Endodermal cell (in vitro differentiated cells): ENCODE data around the gene PRKAA1. TPM values are rescaled to one million over a fixed set of nuclear protein-coding genes. Genes with fewer than 3 reads are reported as not detected.

Source experiments
- DNase-seq: peaks from one replicate; pipeline ENCODE4 v3.0.0-alpha.2; 2017
- H3K27ac ChIP-seq: 2 replicates; pipeline ENCODE4 v1.5.1; 2013; ENCODE audit warnings: mild to moderate bottlenecking, low read depth, low read length, moderate library complexity
- H3K27me3 ChIP-seq: 2 replicates; pipeline ENCODE4 v1.6.1; 2013; ENCODE audit warnings: mild to moderate bottlenecking, low read length, moderate library complexity; ENCODE audit not compliant: insufficient read depth, control insufficient read depth, poor library complexity, severe bottlenecking
- H3K36me3 ChIP-seq: 2 replicates; pipeline ENCODE4 v1.7.0; 2013; ENCODE audit warnings: mild to moderate bottlenecking, low read length, moderate library complexity; ENCODE audit not compliant: control insufficient read depth, insufficient read depth
- H3K4me1 ChIP-seq: one replicate; pipeline ENCODE4 v1.7.0; 2013; ENCODE audit warnings: low read length; ENCODE audit not compliant: control insufficient read depth, insufficient read depth
- H3K4me3 ChIP-seq: 2 replicates; pipeline ENCODE4 v1.5.1; 2013; ENCODE audit warnings: mild to moderate bottlenecking, low read length, moderate library complexity
- H3K9ac ChIP-seq: 2 replicates; pipeline ENCODE4 v1.6.1; 2013; ENCODE audit warnings: mild to moderate bottlenecking, low read length, moderate library complexity; ENCODE audit not compliant: poor library complexity, severe bottlenecking; ENCODE audit errors: extremely low read depth
- H3K9me3 ChIP-seq: 2 replicates; pipeline ENCODE4 v1.6.1; 2013; ENCODE audit warnings: mild to moderate bottlenecking, low read length, moderate library complexity; ENCODE audit not compliant: control insufficient read depth
- H3K27ac Mint-ChIP-seq: 2 replicates; pipeline ENCODE4 v1.8.0; 2020; ENCODE audit warnings: mixed read lengths
- H3K27me3 Mint-ChIP-seq: 2 replicates; pipeline ENCODE4 v1.8.0; 2021; ENCODE audit warnings: mild to moderate bottlenecking, mixed read lengths; ENCODE audit not compliant: insufficient read depth
- H3K36me3 Mint-ChIP-seq: 2 replicates; pipeline ENCODE4 v1.8.0; 2020; ENCODE audit warnings: low read depth, mixed read lengths
- H3K4me1 Mint-ChIP-seq: 2 replicates; pipeline ENCODE4 v1.8.0; 2020; ENCODE audit warnings: mixed read lengths
- H3K4me3 Mint-ChIP-seq: 2 replicates; pipeline ENCODE4 v1.8.0; 2020; ENCODE audit warnings: mild to moderate bottlenecking, moderate library complexity, mixed read lengths
- H3K9me3 Mint-ChIP-seq: 2 replicates; pipeline ENCODE4 v1.8.0; 2020; ENCODE audit warnings: mild to moderate bottlenecking, mixed read lengths
- WGBS, 2 experiments: methylation state at CpG; one replicate each; pipeline versions ENCODE4 v1.1.5 to v1.1.7; 2013; ENCODE audit warnings: missing lambda C conversion rate in 2 of 2, mixed read lengths in 1 of 2; ENCODE audit not compliant: insufficient coverage in 1 of 2, insufficient read length in 1 of 2; 5-methylcytosine and 5-hydroxymethylcytosine counted together
- total RNA-seq, 2 donors: library from RNA; stranded (reverse); fragmentation: NEBNext Ultra II Directional in 1 of 2; extraction: Animal tissue kit (Norgen Biotek cat#: 25700) in 1 of 2; gene quantifications; 2 replicates in 1 of 2; 3 replicates in 1 of 2; pipeline ENCODE4 v1.2.1, GENCODE V29; 2021
- TF ChIP-seq, protein P1 (sequence below): fragments of 200-600 bp; sonication (generic); conservative IDR thresholded peaks from 2 replicates; pipeline ENCODE4 v1.5.0; 2021; ENCODE audit warnings: antibody characterized with exemption, mild to moderate bottlenecking

Gene PRKAA1
- total RNA-seq, 2 donors from 2014 or later: 47.7 to 50.4 TPM

DNA sequence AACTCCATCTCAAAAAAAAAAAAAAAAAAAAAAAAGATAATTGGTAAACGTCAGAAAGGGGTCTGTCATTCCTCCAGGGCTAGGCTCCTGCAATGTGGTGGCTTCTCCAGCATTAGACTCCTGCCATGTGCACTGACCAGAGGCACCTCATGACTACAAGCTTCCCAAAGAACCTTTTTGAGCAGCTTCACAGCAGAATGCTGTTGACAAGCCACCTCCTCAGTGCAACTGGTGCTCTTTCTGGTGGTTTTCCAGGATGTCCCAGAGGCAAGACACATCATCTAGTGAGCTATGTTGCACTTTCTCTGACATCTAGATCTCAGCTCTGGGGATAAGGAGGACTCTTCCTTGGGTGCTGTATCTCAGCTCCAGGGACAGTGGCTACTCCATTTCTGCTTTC is 25.3 kb upstream of the PRKAA1 start:
- no peak overlapping the region for H3K4me3 Mint-ChIP-seq

DNA sequence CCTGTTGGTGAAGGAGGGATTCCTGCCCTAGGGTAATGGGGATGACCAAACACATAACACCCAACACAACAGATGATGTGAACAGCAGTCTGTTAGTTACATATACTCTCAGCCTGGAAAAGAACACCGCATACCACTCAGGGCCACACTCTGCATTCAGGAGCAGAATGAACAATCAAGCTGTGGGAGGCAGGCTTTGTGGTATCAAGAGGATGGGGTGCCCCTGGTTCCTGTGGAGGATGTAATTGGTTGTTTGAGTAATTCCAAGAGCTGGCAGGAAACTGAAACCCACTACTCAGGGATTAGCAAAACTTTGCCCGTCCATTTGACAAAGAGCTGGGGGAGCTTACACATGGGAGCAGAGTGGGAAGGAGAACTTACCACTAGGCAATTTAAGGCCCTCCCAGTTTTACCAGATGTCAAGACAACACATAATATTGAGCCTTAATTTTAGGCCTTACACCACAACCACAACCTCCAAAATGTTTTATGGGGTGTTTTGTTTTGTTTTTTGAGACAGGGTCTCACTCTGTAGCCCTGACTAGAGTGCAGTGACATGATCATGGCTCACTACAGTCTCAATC is 15.6 kb upstream of the PRKAA1 start:
- no peaks in the 10 kb centered on the region for H3K9me3 ChIP-seq
- no peaks in the 10 kb centered on the region for H3K27me3 ChIP-seq
- no peaks in the 10 kb centered on the region for H3K36me3 Mint-ChIP-seq
- no peak overlapping the region for H3K9ac ChIP-seq
- no peak overlapping the region for H3K4me3 ChIP-seq
- TF ChIP-seq, protein P1, sequence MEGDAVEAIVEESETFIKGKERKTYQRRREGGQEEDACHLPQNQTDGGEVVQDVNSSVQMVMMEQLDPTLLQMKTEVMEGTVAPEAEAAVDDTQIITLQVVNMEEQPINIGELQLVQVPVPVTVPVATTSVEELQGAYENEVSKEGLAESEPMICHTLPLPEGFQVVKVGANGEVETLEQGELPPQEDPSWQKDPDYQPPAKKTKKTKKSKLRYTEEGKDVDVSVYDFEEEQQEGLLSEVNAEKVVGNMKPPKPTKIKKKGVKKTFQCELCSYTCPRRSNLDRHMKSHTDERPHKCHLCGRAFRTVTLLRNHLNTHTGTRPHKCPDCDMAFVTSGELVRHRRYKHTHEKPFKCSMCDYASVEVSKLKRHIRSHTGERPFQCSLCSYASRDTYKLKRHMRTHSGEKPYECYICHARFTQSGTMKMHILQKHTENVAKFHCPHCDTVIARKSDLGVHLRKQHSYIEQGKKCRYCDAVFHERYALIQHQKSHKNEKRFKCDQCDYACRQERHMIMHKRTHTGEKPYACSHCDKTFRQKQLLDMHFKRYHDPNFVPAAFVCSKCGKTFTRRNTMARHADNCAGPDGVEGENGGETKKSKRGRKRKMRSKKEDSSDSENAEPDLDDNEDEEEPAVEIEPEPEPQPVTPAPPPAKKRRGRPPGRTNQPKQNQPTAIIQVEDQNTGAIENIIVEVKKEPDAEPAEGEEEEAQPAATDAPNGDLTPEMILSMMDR: no peak
- no peaks in the 10 kb centered on the region for H3K36me3 ChIP-seq
- H3K27ac ChIP-seq: no peak overlapping the region
- no peak overlapping the region for H3K4me3 Mint-ChIP-seq
- H3K9me3 Mint-ChIP-seq: no peaks in the 10 kb centered on the region
- H3K4me1 ChIP-seq: no peaks in the 10 kb centered on the region
- DNase-seq: no peak
- H3K4me1 Mint-ChIP-seq: peaks cover 2% of the 10 kb centered on the region
- H3K27me3 Mint-ChIP-seq: no peaks in the 10 kb centered on the region
- 98% methylated on average over 2 of the region's 2 CpGs; no CpG with 5 or more reads in 1 of the 2 experiments for WGBS, 2 experiments
- no peak overlapping the region for H3K27ac Mint-ChIP-seq

More for the DNA sequence above, 25.3 kb upstream of the PRKAA1 start:
- H3K36me3 Mint-ChIP-seq: peaks cover 25% of the 10 kb centered on the region
- H3K4me1 Mint-ChIP-seq: peaks cover 21% of the 10 kb centered on the region
- Histone ChIP-seq H3K9me3 (no peaks in the 10 kb centered on the region), H3K27me3 (no peaks in the 10 kb centered on the region), H3K4me1 (peaks cover 7% of the 10 kb centered on the region), H3K36me3 (peaks cover 29% of the 10 kb centered on the region), H3K9ac (no peak overlapping the region), H3K4me3 (no peak overlapping the region), H3K27ac (no peak overlapping the region)
- no peaks in the 10 kb centered on the region for H3K9me3 Mint-ChIP-seq
- no peaks in the 10 kb centered on the region for H3K27me3 Mint-ChIP-seq
- TF ChIP-seq, protein P1: no peak
- DNase-seq: no peak
- 56% methylated on average over 1 of the region's 1 CpG; no CpG with 5 or more reads in 1 of the 2 experiments for WGBS, 2 experiments
- no peak overlapping the region for H3K27ac Mint-ChIP-seq

DNA sequence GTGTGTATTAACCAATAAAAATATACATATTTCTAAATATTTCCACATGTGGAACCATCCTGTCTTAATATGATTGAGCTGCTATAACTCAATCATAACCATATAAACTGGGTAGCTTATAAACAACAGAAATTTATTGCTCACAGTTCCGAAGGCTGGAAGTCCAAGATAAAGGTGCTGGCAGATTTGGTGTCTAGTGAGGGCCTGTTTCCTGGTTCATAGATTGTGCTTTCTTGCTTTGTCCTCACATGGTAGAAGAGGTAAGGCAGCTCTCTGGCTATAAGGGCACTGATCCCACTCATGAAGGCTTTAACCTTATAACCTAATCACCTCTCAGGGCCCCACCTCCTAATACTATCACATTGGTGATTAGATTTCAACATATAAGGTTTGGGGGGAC is 14.0 kb upstream of the PRKAA1 start:
- TF ChIP-seq, protein P1: no peak
- H3K4me3 Mint-ChIP-seq: no peak overlapping the region
- WGBS, 2 experiments: 20 to 41% methylated on average over 1 of the region's 1 CpG

More for the DNA sequence above, 14.0 kb upstream of the PRKAA1 start:
- Histone ChIP-seq H3K27ac (no peak overlapping the region), H3K4me1 (peaks cover 4% of the 10 kb centered on the region), H3K9ac (no peak overlapping the region), H3K36me3 (no peaks in the 10 kb centered on the region), H3K4me3 (no peak overlapping the region), H3K27me3 (no peaks in the 10 kb centered on the region), H3K9me3 (no peaks in the 10 kb centered on the region)
- Mint-ChIP-seq H3K36me3 (no peaks in the 10 kb centered on the region), H3K27ac (no peak overlapping the region), H3K27me3 (no peaks in the 10 kb centered on the region), H3K9me3 (no peaks in the 10 kb centered on the region), H3K4me1 (peaks cover 10% of the 10 kb centered on the region)
- DNase-seq: no peak
